Activated naive CD4-positive, alpha-beta T cell treated with anti-CD3 and anti-CD28 coated beads, Interleukin-2, amount 50 U/mL, for 24 hours (primary cell): Measurements from ENCODE around the gene ZFHX2.

Source experiments
- H3K27ac Mint-ChIP-seq: one replicate; pipeline ENCODE4 v1.8.0; 2021; ENCODE audit warnings: mild to moderate bottlenecking, mixed read lengths
- H3K27me3 Mint-ChIP-seq: one replicate; pipeline ENCODE4 v1.8.0; 2021; ENCODE audit warnings: mixed read lengths
- H3K36me3 Mint-ChIP-seq: one replicate; pipeline ENCODE4 v1.8.0; 2021; ENCODE audit warnings: mixed read lengths
- H3K4me1 Mint-ChIP-seq: one replicate; pipeline ENCODE4 v1.8.0; 2021; ENCODE audit warnings: mixed read lengths
- H3K4me3 Mint-ChIP-seq: one replicate; pipeline ENCODE4 v1.8.0; 2021; ENCODE audit warnings: mild to moderate bottlenecking, mixed read lengths
- H3K9me3 Mint-ChIP-seq: one replicate; pipeline ENCODE4 v1.8.0; 2021; ENCODE audit warnings: mixed read lengths

Gene ZFHX2

GRCh38 chr14:23486036-23486435 lies 65.5 kb downstream of the ZFHX2 start:
- no peak overlapping the region for H3K27ac Mint-ChIP-seq
- no peaks in the 10 kb centered on the region for H3K9me3 Mint-ChIP-seq
- H3K4me3 Mint-ChIP-seq = no peak overlapping the region
- H3K4me1 Mint-ChIP-seq = no peaks in the 10 kb centered on the region
- H3K27me3 Mint-ChIP-seq = no peaks in the 10 kb centered on the region
- H3K36me3 Mint-ChIP-seq = peaks cover 11% of the 10 kb centered on the region

- no peak overlapping the region for H3K27ac Mint-ChIP-seq
- H3K27me3 Mint-ChIP-seq = no peaks in the 10 kb centered on the region
- H3K4me1 Mint-ChIP-seq = no peaks in the 10 kb centered on the region
- H3K4me3 Mint-ChIP-seq = no peak overlapping the region
- H3K9me3 Mint-ChIP-seq = no peaks in the 10 kb centered on the region
- H3K36me3 Mint-ChIP-seq = peaks cover 11% of the 10 kb centered on the region
Measured at GRCh38 chr14:23485326-23485725, 66.2 kb downstream of the ZFHX2 start.

GRCh38 chr14:23483236-23483854 lies 68.2 kb downstream of the ZFHX2 start:
- no peaks in the 10 kb centered on the region for H3K27me3 Mint-ChIP-seq
- peaks cover 2% of the 10 kb centered on the region for H3K4me1 Mint-ChIP-seq
- no peaks in the 10 kb centered on the region for H3K9me3 Mint-ChIP-seq
- H3K36me3 Mint-ChIP-seq = peaks cover 14% of the 10 kb centered on the region
- no peak overlapping the region for H3K27ac Mint-ChIP-seq
- no peak overlapping the region for H3K4me3 Mint-ChIP-seq

- peaks cover 8% of the 10 kb centered on the region for H3K4me1 Mint-ChIP-seq
Measured at GRCh38 chr14:23482823-23483148, 68.8 kb downstream of the ZFHX2 start.

GRCh38 chr14:23481979-23482822 lies 69.4 kb downstream of the ZFHX2 start:
- Mint-ChIP-seq H3K27me3 (no peaks in the 10 kb centered on the region), H3K36me3 (peaks cover 17% of the 10 kb centered on the region), H3K4me3 (no peak overlapping the region), H3K27ac (peak overlapping the region; percentile 57), H3K9me3 (no peaks in the 10 kb centered on the region), H3K4me1 (peaks cover 12% of the 10 kb centered on the region)

More at GRCh38 chr14:23482823-23483148, 68.8 kb downstream of the ZFHX2 start:
- no peak overlapping the region for H3K27ac Mint-ChIP-seq
- no peaks in the 10 kb centered on the region for H3K27me3 Mint-ChIP-seq
- peaks cover 16% of the 10 kb centered on the region for H3K36me3 Mint-ChIP-seq
- no peaks in the 10 kb centered on the region for H3K9me3 Mint-ChIP-seq
- no peak overlapping the region for H3K4me3 Mint-ChIP-seq

GRCh38 chr14:23481362-23481970 lies 70.1 kb downstream of the ZFHX2 start:
- Mint-ChIP-seq H3K27ac (peak overlapping the region; percentile 57), H3K4me1 (peaks cover 15% of the 10 kb centered on the region), H3K4me3 (no peak overlapping the region), H3K36me3 (peaks cover 17% of the 10 kb centered on the region), H3K27me3 (no peaks in the 10 kb centered on the region), H3K9me3 (no peaks in the 10 kb centered on the region)

GRCh38 chr14:23478109-23478759 lies 73.3 kb downstream of the ZFHX2 start:
- Mint-ChIP-seq H3K36me3 (peaks cover 24% of the 10 kb centered on the region), H3K27ac (no peak overlapping the region), H3K9me3 (no peaks in the 10 kb centered on the region), H3K4me3 (no peak overlapping the region), H3K4me1 (peaks cover 15% of the 10 kb centered on the region), H3K27me3 (no peaks in the 10 kb centered on the region)

GRCh38 chr14:23470947-23471346 lies 80.6 kb downstream of the ZFHX2 start:
- Mint-ChIP-seq H3K27ac (peak overlapping the region; percentile 61), H3K9me3 (no peaks in the 10 kb centered on the region), H3K27me3 (no peaks in the 10 kb centered on the region), H3K36me3 (peaks cover 9% of the 10 kb centered on the region), H3K4me1 (peaks cover 12% of the 10 kb centered on the region), H3K4me3 (no peak overlapping the region)
